GM12878 (cell line): ENCODE measurements around the gene VPS26A. TPM values are rescaled to one million over a fixed set of nuclear protein-coding genes. Genes with fewer than 3 reads are reported as not detected.

Experiments
- ATAC-seq: fragments of 200-7000 bp; cut with Tn5 transposase; 3 replicates; pipeline ENCODE4 v1.9.1; 2020; ENCODE audit warnings: mild to moderate bottlenecking, moderate library complexity
- BruUV-seq: library from RNA; stranded (reverse); fragments of 400-500 nt; replicated peaks from 2 replicates; lab custom pipeline; 2021; lab: Mats Ljungman, UMichigan
- CTCF ChIA-PET: fragments of 300-600 bp; sonication (Branson Sonifier 250); formaldehyde crosslinking; extraction: SDS; loops from one replicate; lab custom pipeline; 2021; ENCODE audit warnings: inconsistent platforms; lab: Yijun Ruan, JAX
- POLR2A ChIA-PET: fragments of 350-600 bp; formaldehyde crosslinking; extraction: SDS; loops from one replicate; lab custom pipeline; 2021; ENCODE audit warnings: inconsistent platforms; lab: Charles Lee
- RAD21 ChIA-PET: fragments of 300-600 bp; sonication (Branson Sonifier 250); formaldehyde crosslinking; loops from one replicate; lab custom pipeline; 2023; ENCODE audit warnings: antibody characterized with exemption; ENCODE audit not compliant: unreplicated experiment; lab: Charles Lee
- SMC1A ChIA-PET: fragments of 300-600 bp; sonication (Branson Sonifier 250); formaldehyde crosslinking; loops from one replicate; lab custom pipeline; 2023; ENCODE audit not compliant: unreplicated experiment, uncharacterized antibody; lab: Charles Lee
- DNase-seq: peaks from one replicate; pipeline ENCODE4 v3.0.0-alpha.2; 2011; ENCODE audit warnings: low read depth, low spot score
- FAIRE-seq: peaks from 3 replicates; lab custom pipeline; 2011; peaks lifted over from hg19 to GRCh38; lab: Jason Lieb, UNC
- H2AFZ ChIP-seq: 2 replicates; pipeline ENCODE4 v1.6.0; 2011; ENCODE audit warnings: low read depth, low read length, control low read depth; ENCODE audit not compliant: control insufficient read depth
- H3K27ac ChIP-seq: 2 replicates; pipeline ENCODE4 v1.5.1; 2011; ENCODE audit warnings: control low read depth; ENCODE audit not compliant: control insufficient read depth, insufficient read depth
- H3K27me3 ChIP-seq, 2 experiments: replicated peaks in 1 of 2; 2 replicates each; pipeline versions ENCODE4 v1.6.0 to v1.6.1; 2011; ENCODE audit warnings: low read length in 1 of 2; ENCODE audit not compliant: control insufficient read depth in 2 of 2, insufficient read depth in 2 of 2
- H3K36me3 ChIP-seq, 2 experiments: 2 replicates each; pipeline ENCODE4 v1.5.1; 2011; ENCODE audit warnings: low read length in 1 of 2; ENCODE audit not compliant: control insufficient read depth in 2 of 2, insufficient read depth in 2 of 2
- H3K4me1 ChIP-seq: 2 replicates; pipeline ENCODE4 v1.6.1; 2011; ENCODE audit warnings: mild to moderate bottlenecking, low read length, moderate library complexity, mixed read lengths; ENCODE audit not compliant: control insufficient read depth, insufficient read depth
- H3K4me2 ChIP-seq: 2 replicates; pipeline ENCODE4 v1.6.0; 2011; ENCODE audit warnings: control low read depth; ENCODE audit not compliant: control insufficient read depth, insufficient read depth
- H3K4me3 ChIP-seq: fragments of 200-600 bp; sonication (generic); 2 replicates; pipeline ENCODE4 v1.5.1; 2016
- H3K79me2 ChIP-seq: 2 replicates; pipeline ENCODE4 v1.6.0; 2011; ENCODE audit warnings: low read length; ENCODE audit not compliant: control insufficient read depth, insufficient read depth
- H3K9ac ChIP-seq: 2 replicates; pipeline ENCODE4 v1.8.0; 2011; ENCODE audit warnings: low read length, control low read depth, mixed read lengths; ENCODE audit not compliant: control insufficient read depth, insufficient read depth
- H3K9me3 ChIP-seq: replicated peaks from 3 replicates; pipeline ENCODE4 v1.5.1; 2011; ENCODE audit warnings: mild to moderate bottlenecking, low read length; ENCODE audit not compliant: control insufficient read depth, insufficient read depth
- H4K20me1 ChIP-seq: 2 replicates; pipeline ENCODE4 v1.6.0; 2011; ENCODE audit not compliant: control insufficient read depth, insufficient read depth
- BCL11A ChIP-seq: IDR thresholded peaks from 2 replicates; pipeline ENCODE4 v1.6.1; 2011; ENCODE audit warnings: low read depth, low read length
- BHLHE40 ChIP-seq, 2 experiments: fragments of 450-650 bp in 1 of 2; IDR thresholded peaks; 2 replicates each; pipeline ENCODE4 v1.6.1; 2011 to 2017; ENCODE audit warnings: low read depth in 2 of 2, borderline replicate concordance in 1 of 2, improper control_type of control experiment in 1 of 2, low read length in 1 of 2, mild to moderate bottlenecking in 1 of 2
- CBX3 ChIP-seq: fragments of 200-600 bp; sonication (generic); IDR thresholded peaks from 2 replicates; pipeline ENCODE4 v1.6.1; 2016; ENCODE audit warnings: low read depth, borderline replicate concordance
- CHD2 ChIP-seq: IDR thresholded peaks from 2 replicates; pipeline ENCODE4 v1.6.1; 2011; ENCODE audit warnings: low read depth, low read length, improper control_type of control experiment, borderline replicate concordance
- KLF5 ChIP-seq: fragments of 450-650 bp; IDR thresholded peaks from 2 replicates; pipeline ENCODE4 v1.6.1; 2014; ENCODE audit warnings: mild to moderate bottlenecking; ENCODE audit not compliant: partially characterized antibody
- NFXL1 ChIP-seq: fragments of 450-650 bp; IDR thresholded peaks from 2 replicates; pipeline ENCODE4 v1.6.1; 2017; ENCODE audit warnings: antibody characterized with exemption, mild to moderate bottlenecking, borderline replicate concordance
- NFYA ChIP-seq: IDR thresholded peaks from 2 replicates; pipeline ENCODE4 v1.6.1; 2011; ENCODE audit warnings: low read depth, mild to moderate bottlenecking, low read length, improper control_type of control experiment, borderline replicate concordance
- NR2C2 ChIP-seq: IDR thresholded peaks from 2 replicates; pipeline ENCODE4 v1.6.1; 2011; ENCODE audit warnings: borderline replicate concordance, low read depth; ENCODE audit not compliant: control insufficient read depth, insufficient read length
- POLR2AphosphoS2 ChIP-seq: IDR thresholded peaks from 2 replicates; pipeline ENCODE4 v1.6.1; 2011; ENCODE audit warnings: low read depth, mild to moderate bottlenecking, low read length, improper control_type of control experiment, moderate library complexity
- RAD51 ChIP-seq: fragments of 450-650 bp; IDR thresholded peaks from 2 replicates; pipeline ENCODE4 v1.6.1; 2016; ENCODE audit warnings: moderate library complexity, mild to moderate bottlenecking, inconsistent platforms
- TBL1XR1 ChIP-seq: IDR thresholded peaks from 2 replicates; pipeline ENCODE4 v1.6.1; 2012; ENCODE audit warnings: low read depth, low read length, improper control_type of control experiment
- TCF12 ChIP-seq: IDR thresholded peaks from 2 replicates; pipeline ENCODE4 v1.6.1; 2011; ENCODE audit warnings: low read depth, mild to moderate bottlenecking, low read length
- ZBED1 ChIP-seq: IDR thresholded peaks from 2 replicates; pipeline ENCODE4 v1.6.1; 2016; ENCODE audit warnings: borderline replicate concordance
- ZNF207 ChIP-seq: fragments of 450-650 bp; IDR thresholded peaks from 2 replicates; pipeline ENCODE4 v1.6.1; 2014; ENCODE audit warnings: antibody characterized with exemption, mild to moderate bottlenecking, borderline replicate concordance
- ZNF384 ChIP-seq: IDR thresholded peaks from 2 replicates; pipeline ENCODE4 v1.6.1; 2012; ENCODE audit warnings: low read depth, mild to moderate bottlenecking, low read length, improper control_type of control experiment, borderline replicate concordance
- ZNF622 ChIP-seq: fragments of 450-650 bp; IDR thresholded peaks from 2 replicates; pipeline ENCODE4 v1.6.1; 2017; ENCODE audit warnings: mild to moderate bottlenecking, inconsistent platforms
- ZZZ3 ChIP-seq: IDR thresholded peaks from 2 replicates; pipeline ENCODE4 v1.6.1; 2011; ENCODE audit warnings: low read depth; ENCODE audit not compliant: control insufficient read depth, insufficient read length
- WGBS: methylation state at CpG from one replicate; pipeline ENCODE4 v1.1.6; 2016; ENCODE audit warnings: low lambda C conversion rate; ENCODE audit not compliant: insufficient replicate concordance, insufficient coverage; ENCODE audit errors: missing lambda C conversion rate; 5-methylcytosine and 5-hydroxymethylcytosine counted together
- in situ Hi-C: fragments of 300-500 bp; cut with MboI; formaldehyde crosslinking; loops from 9 replicates; pipeline ENCODE4 v1.14.3; 2018; ENCODE audit warnings: mixed read lengths
- intact Hi-C: fragments of 100-400 bp; cut with micrococcal nuclease; formaldehyde crosslinking; loops from one replicate; pipeline ENCODE4 v1.14.2; 2022; ENCODE audit not compliant: unreplicated experiment
- polyA plus RNA-seq, 11 experiments: library from polyadenylated mRNA; depleted of rRNA in 4 of 11; unstranded in 6 of 11; stranded (reverse) in 5 of 11; fragments of >200 nt; fragmentation: Nextera tagmentation in 4 of 11; fragmentation: Illumina TruSeq in 1 of 11; extraction: Ambion mirVana in 4 of 11; extraction: Trizol in 1 of 11; gene quantifications; 1 replicate in 1 of 11; 2 replicates in 10 of 11; pipeline versions ENCODE4 v1.2.1 to v1.2.3, GENCODE V29; 2011 to 2016; ENCODE audit warnings: inconsistent platforms in 2 of 11, missing spikeins in 2 of 11, low read depth in 1 of 11
- total RNA-seq, 4 experiments: library from RNA; depleted of rRNA in 3 of 4; stranded (reverse); fragments of >200 nt in 3 of 4; fragmentation: Illumina TruSeq in 1 of 4; extraction: Trizol in 1 of 4; gene quantifications; 2 replicates each; pipeline versions ENCODE4 v1.2.1 to v1.2.3, GENCODE V29; 2013 to 2021
- TF ChIP-seq, protein P1 (sequence below), 3 experiments: IDR thresholded peaks in 2 of 3; conservative IDR thresholded peaks in 1 of 3; 2 replicates each; pipeline ENCODE4 v1.5.1; 2011; ENCODE audit warnings: low read depth in 3 of 3, low read length in 3 of 3, mild to moderate bottlenecking in 3 of 3, control low read depth in 2 of 3, moderate library complexity in 2 of 3, inconsistent platforms in 1 of 3, mixed read lengths in 1 of 3; ENCODE audit not compliant: control insufficient read depth in 2 of 3, insufficient read depth in 1 of 3; ENCODE audit errors: extremely low read depth in 1 of 3
- TF ChIP-seq, protein P2 (sequence below): fragments of 450-650 bp; IDR thresholded peaks from 2 replicates; pipeline ENCODE4 v1.6.1; 2016; ENCODE audit warnings: mild to moderate bottlenecking
- TF ChIP-seq, protein P3 (sequence below): IDR thresholded peaks from 2 replicates; pipeline ENCODE4 v1.6.1; 2012; ENCODE audit warnings: low read length, inconsistent platforms

VPS26A gene
- total and polyA plus RNA-seq, 10 of the 15 experiments (the other 5 are each of a cell fraction or from before 2014, with no cell fraction given): 16.8 to 72.3 (median 26.8) TPM

DNA sequence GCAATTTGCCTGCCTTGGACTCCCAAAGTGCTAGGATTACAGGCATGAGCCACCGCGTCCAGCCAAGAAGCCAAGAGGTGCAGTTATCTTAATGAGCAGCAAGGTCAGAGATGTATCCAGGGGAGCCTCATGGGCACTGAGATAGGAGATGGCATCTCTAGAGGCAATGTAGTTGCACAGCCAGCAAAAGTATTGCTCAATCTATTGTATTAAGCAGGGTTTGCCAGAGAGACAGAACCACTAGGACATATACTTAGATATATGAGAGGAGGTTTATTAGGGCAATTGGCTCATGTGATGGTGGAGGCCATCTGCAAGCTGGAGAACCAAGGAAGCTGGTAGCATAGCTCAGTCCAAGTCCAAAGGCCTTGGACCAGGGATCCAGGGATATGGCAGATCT lies 16.3 kb upstream of the VPS26A start (continued):
- TF ChIP-seq, protein P1, sequence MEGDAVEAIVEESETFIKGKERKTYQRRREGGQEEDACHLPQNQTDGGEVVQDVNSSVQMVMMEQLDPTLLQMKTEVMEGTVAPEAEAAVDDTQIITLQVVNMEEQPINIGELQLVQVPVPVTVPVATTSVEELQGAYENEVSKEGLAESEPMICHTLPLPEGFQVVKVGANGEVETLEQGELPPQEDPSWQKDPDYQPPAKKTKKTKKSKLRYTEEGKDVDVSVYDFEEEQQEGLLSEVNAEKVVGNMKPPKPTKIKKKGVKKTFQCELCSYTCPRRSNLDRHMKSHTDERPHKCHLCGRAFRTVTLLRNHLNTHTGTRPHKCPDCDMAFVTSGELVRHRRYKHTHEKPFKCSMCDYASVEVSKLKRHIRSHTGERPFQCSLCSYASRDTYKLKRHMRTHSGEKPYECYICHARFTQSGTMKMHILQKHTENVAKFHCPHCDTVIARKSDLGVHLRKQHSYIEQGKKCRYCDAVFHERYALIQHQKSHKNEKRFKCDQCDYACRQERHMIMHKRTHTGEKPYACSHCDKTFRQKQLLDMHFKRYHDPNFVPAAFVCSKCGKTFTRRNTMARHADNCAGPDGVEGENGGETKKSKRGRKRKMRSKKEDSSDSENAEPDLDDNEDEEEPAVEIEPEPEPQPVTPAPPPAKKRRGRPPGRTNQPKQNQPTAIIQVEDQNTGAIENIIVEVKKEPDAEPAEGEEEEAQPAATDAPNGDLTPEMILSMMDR (IDR thresholded peaks at IDR 0.05 in 2 of 3, conservative IDR thresholded peaks at IDR 0.05 in 1 of 3; ENCODE audit: control insufficient read depth in 2 of 3, extremely low read depth in 1 of 3, insufficient read depth in 1 of 3, low read depth in 3 of 3, low read length in 3 of 3): no peak
- no peak for TF ChIP-seq BCL11A
- no peak for TF ChIP-seq KLF5
- TF ChIP-seq TBL1XR1: no peak
- TF ChIP-seq ZNF384: no peak

DNA sequence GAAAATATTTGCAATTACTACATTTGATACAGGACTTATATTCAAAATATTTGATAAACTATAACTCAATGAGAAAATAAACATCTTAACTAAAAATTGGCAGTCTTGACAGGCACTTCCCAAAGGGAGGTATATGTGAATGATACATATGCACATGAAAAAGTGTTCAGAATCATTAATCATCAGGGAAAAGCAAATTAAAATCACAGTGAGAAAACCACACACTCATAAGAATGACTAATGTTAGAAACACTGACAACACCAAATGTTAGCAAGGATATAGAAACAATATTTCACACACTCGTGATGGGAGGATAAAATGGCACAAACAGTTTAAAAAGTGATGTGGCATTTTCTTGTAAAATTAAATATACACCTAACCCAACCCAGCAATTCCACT lies 4.1 kb upstream of the VPS26A start:
- H3K9ac ChIP-seq: no peak overlapping the region
- no peak overlapping the region for H3K4me2 ChIP-seq
- no TSS peak for BruUV-seq
- FAIRE-seq: no peak
- no peaks in the 10 kb centered on the region for H3K27me3 ChIP-seq
- intact Hi-C loops: loop anchor here (10.0 kb wide), 1 partner anchor 105 kb away; the partner anchor contains the start of gene HKDC1
- POLR2A ChIA-PET: no interaction called here
- no peak overlapping the region for H2AFZ ChIP-seq
- no peaks in the 10 kb centered on the region for H3K4me1 ChIP-seq
- H3K36me3 ChIP-seq: no peaks in the 10 kb centered on the region
- H4K20me1 ChIP-seq: no peaks in the 10 kb centered on the region
- SMC1A ChIA-PET: interaction anchor here (1.2 to 1.5 kb wide), 3 partner anchors 9 to 115 kb away, joined by 5 to 6 read pairs (median 6); no protein-coding TSS in a partner anchor
- H3K27ac ChIP-seq: no peak overlapping the region
- no peak for DNase-seq
- no peak for ATAC-seq
- H3K79me2 ChIP-seq: peaks cover 9% of the 10 kb centered on the region
- in situ Hi-C loops: no loop called here
- no peak overlapping the region for H3K4me3 ChIP-seq
- WGBS: 42% methylated on average over 1 of the region's 1 CpG
- CTCF ChIA-PET: interaction anchor here (1.2 kb wide), 1 partner anchor 12 kb away, joined by 3 read pairs; no protein-coding TSS in a partner anchor
- H3K9me3 ChIP-seq: no peaks in the 10 kb centered on the region
- RAD21 ChIA-PET: interaction anchor here (0.7 to 1.3 kb wide), 2 partner anchors 110 to 115 kb away, joined by 3 read pairs; no protein-coding TSS in a partner anchor
- TF ChIP-seq ZBED1: no peak
- TF ChIP-seq, protein P2, sequence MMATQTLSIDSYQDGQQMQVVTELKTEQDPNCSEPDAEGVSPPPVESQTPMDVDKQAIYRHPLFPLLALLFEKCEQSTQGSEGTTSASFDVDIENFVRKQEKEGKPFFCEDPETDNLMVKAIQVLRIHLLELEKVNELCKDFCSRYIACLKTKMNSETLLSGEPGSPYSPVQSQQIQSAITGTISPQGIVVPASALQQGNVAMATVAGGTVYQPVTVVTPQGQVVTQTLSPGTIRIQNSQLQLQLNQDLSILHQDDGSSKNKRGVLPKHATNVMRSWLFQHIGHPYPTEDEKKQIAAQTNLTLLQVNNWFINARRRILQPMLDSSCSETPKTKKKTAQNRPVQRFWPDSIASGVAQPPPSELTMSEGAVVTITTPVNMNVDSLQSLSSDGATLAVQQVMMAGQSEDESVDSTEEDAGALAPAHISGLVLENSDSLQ: no peak
- no peak for TF ChIP-seq TCF12
- no peak for TF ChIP-seq BCL11A
- TF ChIP-seq ZZZ3: no peak
- no peak for TF ChIP-seq NR2C2
- no peak for TF ChIP-seq CBX3
- TF ChIP-seq, protein P3, sequence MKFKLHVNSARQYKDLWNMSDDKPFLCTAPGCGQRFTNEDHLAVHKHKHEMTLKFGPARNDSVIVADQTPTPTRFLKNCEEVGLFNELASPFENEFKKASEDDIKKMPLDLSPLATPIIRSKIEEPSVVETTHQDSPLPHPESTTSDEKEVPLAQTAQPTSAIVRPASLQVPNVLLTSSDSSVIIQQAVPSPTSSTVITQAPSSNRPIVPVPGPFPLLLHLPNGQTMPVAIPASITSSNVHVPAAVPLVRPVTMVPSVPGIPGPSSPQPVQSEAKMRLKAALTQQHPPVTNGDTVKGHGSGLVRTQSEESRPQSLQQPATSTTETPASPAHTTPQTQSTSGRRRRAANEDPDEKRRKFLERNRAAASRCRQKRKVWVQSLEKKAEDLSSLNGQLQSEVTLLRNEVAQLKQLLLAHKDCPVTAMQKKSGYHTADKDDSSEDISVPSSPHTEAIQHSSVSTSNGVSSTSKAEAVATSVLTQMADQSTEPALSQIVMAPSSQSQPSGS: no peak
- no peak for TF ChIP-seq RAD51
- no peak for TF ChIP-seq NFYA
- TF ChIP-seq ZNF207: no peak
- no peak for TF ChIP-seq POLR2AphosphoS2
- TF ChIP-seq ZNF622: no peak
- no peak for TF ChIP-seq BHLHE40 (IDR thresholded peaks at IDR 0.05; ENCODE audit: borderline replicate concordance in 1 of 2, low read depth in 2 of 2, low read length in 1 of 2)
- no peak for TF ChIP-seq CHD2
- no peak for TF ChIP-seq NFXL1
